Measurements from ENCODE around the gene CMTM5. TPM values are rescaled to one million over a fixed set of nuclear protein-coding genes. Genes with fewer than 3 reads are reported as not detected.
"Not testable (repeated sequence)": the region's sequence is repeated elsewhere in the genome, so short reads cannot be mapped to it uniquely, and the experiment has no call there.

Gene CMTM5
- total and polyA plus RNA-seq, 8 donors = 0.71 to 4.1 (median 2.7) TPM

- Histone ChIP-seq H3K9me3 (no peaks in the 10 kb centered on the region), H3K36me3 (no peaks in the 10 kb centered on the region), H3K27me3 (peaks cover 0 to 9% of the 10 kb centered on the region in 2 donors), H3K27ac (no peak overlapping the region), H3K4me1 (no peaks in the 10 kb centered on the region), H3K4me3 (no peak overlapping the region)
- ATAC-seq (no peak), DNase-seq (no peak)
- intact Hi-C loops (cut with DNase I) = no loop called here
- TF ChIP-seq CTCF (IDR thresholded peaks at IDR 0.05) = no peak
Measured at GRCh38 chr14:23388996-23389395, 12.2 kb downstream of the CMTM5 start.

GRCh38 chr14:23389396-23389795 lies 12.6 kb downstream of the CMTM5 start:
- H3K27me3 ChIP-seq = peaks cover 0 to 9% of the 10 kb centered on the region in 2 donors
- no peaks in the 10 kb centered on the region for H3K9me3 ChIP-seq
- no peak overlapping the region for H3K4me3 ChIP-seq
- H3K4me1 ChIP-seq = no peaks in the 10 kb centered on the region
- DNase-seq (no peak), ATAC-seq (no peak)
- no peak overlapping the region for H3K27ac ChIP-seq
- TF ChIP-seq CTCF (IDR thresholded peaks at IDR 0.05) = no peak
- intact Hi-C loops (cut with DNase I) = no loop called here
- no peaks in the 10 kb centered on the region for H3K36me3 ChIP-seq

- H3K9me3 ChIP-seq; ATAC-seq; H3K36me3 ChIP-seq; H3K27ac ChIP-seq; H3K27me3 ChIP-seq; DNase-seq; H3K4me1 ChIP-seq; intact Hi-C loops (cut with DNase I); H3K4me3 ChIP-seq: not testable (repeated sequence)
Measured at GRCh38 chr14:23389871-23390270, 13.0 kb downstream of the CMTM5 start.

- ATAC-seq = no peak
- intact Hi-C loops (cut with DNase I) = no loop called here
- no peak overlapping the region for H3K27ac ChIP-seq
- H3K4me1 ChIP-seq = no peaks in the 10 kb centered on the region
- H3K36me3 ChIP-seq = no peaks in the 10 kb centered on the region
- H3K4me3 ChIP-seq = no peak overlapping the region
- no peak for DNase-seq
- peaks cover 0 to 9% of the 10 kb centered on the region in 2 donors for H3K27me3 ChIP-seq
- TF ChIP-seq CTCF (IDR thresholded peaks at IDR 0.05) = no peak
- no peaks in the 10 kb centered on the region for H3K9me3 ChIP-seq
Measured at GRCh38 chr14:23392613-23393012, 15.8 kb downstream of the CMTM5 start.

GRCh38 chr14:23396126-23396525 lies 19.3 kb downstream of the CMTM5 start:
- Histone ChIP-seq H3K9me3 (no peaks in the 10 kb centered on the region), H3K4me3 (no peak overlapping the region), H3K27ac (no peak overlapping the region), H3K36me3 (no peaks in the 10 kb centered on the region), H3K27me3 (no peaks in the 10 kb centered on the region), H3K4me1 (no peaks in the 10 kb centered on the region)
- ATAC-seq = no peak
- DNase-seq = no peak
- no peak for TF ChIP-seq CTCF (IDR thresholded peaks at IDR 0.05)
- intact Hi-C loops (cut with DNase I) = no loop called here

GRCh38 chr14:23396781-23397407 lies 20.0 kb downstream of the CMTM5 start:
- no peaks in the 10 kb centered on the region for H3K4me1 ChIP-seq
- no peaks in the 10 kb centered on the region for H3K36me3 ChIP-seq
- peaks cover 0 to 2% of the 10 kb centered on the region in 2 donors for H3K27me3 ChIP-seq
- DNase-seq (no peak), ATAC-seq (no peak)
- intact Hi-C loops (cut with DNase I) = no loop called here
- H3K4me3 ChIP-seq = no peak overlapping the region
- TF ChIP-seq CTCF (IDR thresholded peaks at IDR 0.05) = no peak
- no peaks in the 10 kb centered on the region for H3K9me3 ChIP-seq
- no peak overlapping the region for H3K27ac ChIP-seq

All from left lung (tissue), 10 donors.